Duodenal mucosa (tissue), 2 donors: ENCODE measurements around the gene CHRM3.
"Not testable (repeated sequence)": the region's sequence is repeated elsewhere in the genome, so short reads cannot be mapped to it uniquely, and the experiment has no call there.

Experiments
- H3K27ac ChIP-seq: one replicate; pipeline ENCODE4 v1.7.0; 2013; ENCODE audit warnings: low read depth, low read length
- H3K27me3 ChIP-seq, 2 donors: one replicate each; pipeline ENCODE4 v1.7.0; 2013; ENCODE audit warnings: low read length in 2 of 2, control low read depth in 1 of 2; ENCODE audit not compliant: insufficient read depth in 2 of 2, control insufficient read depth in 1 of 2
- H3K36me3 ChIP-seq, 2 donors: one replicate each; pipeline ENCODE4 v1.7.0; 2013; ENCODE audit warnings: low read length in 2 of 2, control low read depth in 1 of 2; ENCODE audit not compliant: insufficient read depth in 2 of 2, control insufficient read depth in 1 of 2
- H3K4me1 ChIP-seq, 2 donors: one replicate each; pipeline ENCODE4 v1.7.0; 2013; ENCODE audit warnings: low read length in 2 of 2, control low read depth in 1 of 2; ENCODE audit not compliant: insufficient read depth in 2 of 2, control insufficient read depth in 1 of 2
- H3K4me3 ChIP-seq, 2 donors: one replicate each; pipeline ENCODE4 v1.7.0; 2013; ENCODE audit warnings: low read length in 2 of 2, low read depth in 1 of 2
- H3K9ac ChIP-seq, 2 donors: one replicate each; pipeline ENCODE4 v1.7.0; 2013; ENCODE audit warnings: low read length in 2 of 2, low read depth in 1 of 2
- H3K9me3 ChIP-seq, 2 donors: one replicate each; pipeline ENCODE4 v1.7.0; 2013; ENCODE audit warnings: low read length in 2 of 2, control low read depth in 1 of 2; ENCODE audit not compliant: control insufficient read depth in 1 of 2

CHRM3 gene

GRCh38 chr1:239367196-239367810 lies 19.1 kb upstream of the CHRM3 start:
- H3K4me3 ChIP-seq: no peak overlapping the region
- H3K4me1 ChIP-seq: peaks cover 0 to 14% of the 10 kb centered on the region in 2 donors
- no peak overlapping the region for H3K27ac ChIP-seq
- no peaks in the 10 kb centered on the region for H3K36me3 ChIP-seq
- no peaks in the 10 kb centered on the region for H3K27me3 ChIP-seq
- no peak overlapping the region for H3K9ac ChIP-seq
- no peaks in the 10 kb centered on the region for H3K9me3 ChIP-seq

GRCh38 chr1:239368436-239369109 lies 17.8 kb upstream of the CHRM3 start:
- Histone ChIP-seq H3K9ac (no peak overlapping the region), H3K27ac (no peak overlapping the region), H3K27me3 (no peaks in the 10 kb centered on the region), H3K36me3 (no peaks in the 10 kb centered on the region), H3K4me3 (peak overlapping the region in 1 of 2 donors; percentile 16), H3K9me3 (no peaks in the 10 kb centered on the region), H3K4me1 (peaks cover 0 to 14% of the 10 kb centered on the region in 2 donors)

GRCh38 chr1:239370869-239371268 lies 15.5 kb upstream of the CHRM3 start:
- not testable (repeated sequence) for H3K27me3 ChIP-seq, H3K27ac ChIP-seq, H3K36me3 ChIP-seq, H3K4me3 ChIP-seq, H3K9ac ChIP-seq, H3K9me3 ChIP-seq
- H3K4me1 ChIP-seq: peaks cover 0 to 14% of the 10 kb centered on the region in 2 donors

GRCh38 chr1:239382666-239383065 lies 3.7 kb upstream of the CHRM3 start:
- Histone ChIP-seq H3K9me3 (no peaks in the 10 kb centered on the region), H3K9ac (no peak overlapping the region), H3K4me3 (no peak overlapping the region), H3K27ac (no peak overlapping the region), H3K4me1 (peaks cover 0 to 4% of the 10 kb centered on the region in 2 donors), H3K36me3 (no peaks in the 10 kb centered on the region), H3K27me3 (peaks cover 7 to 16% of the 10 kb centered on the region in 2 donors)

GRCh38 chr1:239383714-239384113 lies 2.7 kb upstream of the CHRM3 start:
- Histone ChIP-seq H3K27ac (no peak overlapping the region), H3K9me3 (no peaks in the 10 kb centered on the region), H3K9ac (no peak overlapping the region), H3K4me1 (peaks cover 0 to 4% of the 10 kb centered on the region in 2 donors), H3K4me3 (no peak overlapping the region), H3K27me3 (peaks cover 15 to 25% of the 10 kb centered on the region in 2 donors), H3K36me3 (no peaks in the 10 kb centered on the region)

- Histone ChIP-seq H3K27me3 (peaks cover 16 to 26% of the 10 kb centered on the region in 2 donors), H3K27ac (no peak overlapping the region), H3K4me1 (peaks cover 0 to 4% of the 10 kb centered on the region in 2 donors), H3K9ac (peak overlapping the region; percentile 52 to 57), H3K9me3 (no peaks in the 10 kb centered on the region), H3K4me3 (peak overlapping the region; percentile 72 to 74), H3K36me3 (no peaks in the 10 kb centered on the region)
Observed at GRCh38 chr1:239387304-239388158, 1.2 kb downstream of the CHRM3 start.

GRCh38 chr1:239388159-239388485 lies 1.8 kb downstream of the CHRM3 start:
- Histone ChIP-seq H3K9ac (peak overlapping the region in 1 of 2 donors; percentile 57), H3K4me3 (peak overlapping the region; percentile 72 to 74), H3K27ac (no peak overlapping the region), H3K36me3 (no peaks in the 10 kb centered on the region), H3K9me3 (no peaks in the 10 kb centered on the region), H3K4me1 (peaks cover 0 to 4% of the 10 kb centered on the region in 2 donors), H3K27me3 (peaks cover 16 to 26% of the 10 kb centered on the region in 2 donors)

- Histone ChIP-seq H3K4me3 (peak overlapping the region; percentile 72 to 74), H3K27me3 (peaks cover 16 to 26% of the 10 kb centered on the region in 2 donors)
Observed at GRCh38 chr1:239388578-239388977, 2.2 kb downstream of the CHRM3 start.

GRCh38 chr1:239389703-239390102 lies 3.3 kb downstream of the CHRM3 start:
- peaks cover 0 to 4% of the 10 kb centered on the region in 2 donors for H3K4me1 ChIP-seq
- no peak overlapping the region for H3K9ac ChIP-seq
- H3K27ac ChIP-seq: no peak overlapping the region
- no peak overlapping the region for H3K4me3 ChIP-seq
- H3K9me3 ChIP-seq: no peaks in the 10 kb centered on the region
- no peaks in the 10 kb centered on the region for H3K36me3 ChIP-seq
- peaks cover 16 to 26% of the 10 kb centered on the region in 2 donors for H3K27me3 ChIP-seq

More at GRCh38 chr1:239388578-239388977, 2.2 kb downstream of the CHRM3 start:
- H3K9ac ChIP-seq: no peak overlapping the region
- no peak overlapping the region for H3K27ac ChIP-seq
- no peaks in the 10 kb centered on the region for H3K9me3 ChIP-seq
- H3K36me3 ChIP-seq: no peaks in the 10 kb centered on the region
- peaks cover 0 to 4% of the 10 kb centered on the region in 2 donors for H3K4me1 ChIP-seq

- Histone ChIP-seq H3K4me1 (peaks cover 0 to under 1% of the 10 kb centered on the region in 2 donors), H3K9ac (no peak overlapping the region), H3K9me3 (no peaks in the 10 kb centered on the region), H3K27me3 (peaks cover 10 to 13% of the 10 kb centered on the region in 2 donors), H3K27ac (no peak overlapping the region), H3K36me3 (no peaks in the 10 kb centered on the region), H3K4me3 (no peak overlapping the region)
Observed at GRCh38 chr1:239392271-239392670, 5.9 kb downstream of the CHRM3 start.
